Inflammatory macrophage treated with lipopolysaccharide for 1 hour (primary cell): ENCODE measurements around the gene LRMDA.

ENCODE experiments used
- DNase-seq, 2 donors: peaks; one replicate each; pipeline ENCODE4 v3.0.0-alpha.2; 2020 to 2022

LRMDA gene

GRCh38 chr10:76336213-76336963 is 905.0 kb downstream of the LRMDA start:
- no peak for DNase-seq

GRCh38 chr10:76337641-76338040 is 906.2 kb downstream of the LRMDA start:
- no peak for DNase-seq

- no peak for DNase-seq
Observed at GRCh38 chr10:76338187-76338586, 906.8 kb downstream of the LRMDA start.

GRCh38 chr10:76341740-76342139 is 910.3 kb downstream of the LRMDA start:
- DNase-seq: no peak

- DNase-seq: no peak
Observed at GRCh38 chr10:76342996-76343395, 911.6 kb downstream of the LRMDA start.

GRCh38 chr10:76347832-76348231 is 916.4 kb downstream of the LRMDA start:
- no peak for DNase-seq

- DNase-seq: no peak
Observed at GRCh38 chr10:76350583-76350982, 919.2 kb downstream of the LRMDA start.

- no peak for DNase-seq
Observed at GRCh38 chr10:76352300-76352699, 920.9 kb downstream of the LRMDA start.

GRCh38 chr10:76353237-76353851 is 921.9 kb downstream of the LRMDA start:
- DNase-seq: no peak

GRCh38 chr10:76354212-76354738 is 922.9 kb downstream of the LRMDA start:
- DNase-seq: no peak

GRCh38 chr10:76354921-76355320 is 923.5 kb downstream of the LRMDA start:
- no peak for DNase-seq

- DNase-seq: no peak
Observed at GRCh38 chr10:76356557-76356956, 925.1 kb downstream of the LRMDA start.

GRCh38 chr10:76357726-76358415 is 926.4 kb downstream of the LRMDA start:
- DNase-seq: no peak

GRCh38 chr10:76358743-76359395 is 927.4 kb downstream of the LRMDA start:
- DNase-seq: no peak

- DNase-seq: no peak
Observed at GRCh38 chr10:76375761-76376160, 944.3 kb downstream of the LRMDA start.

GRCh38 chr10:76382381-76382851 is 951.0 kb downstream of the LRMDA start:
- DNase-seq: no peak

GRCh38 chr10:76388321-76389023 is 957.0 kb downstream of the LRMDA start:
- DNase-seq: no peak

- DNase-seq: no peak
Observed at GRCh38 chr10:76393875-76394706, 962.7 kb downstream of the LRMDA start.

- DNase-seq: no peak
Observed at GRCh38 chr10:76394707-76395042, 963.3 kb downstream of the LRMDA start.

- DNase-seq: no peak
Observed at GRCh38 chr10:76395251-76395650, 963.8 kb downstream of the LRMDA start.

GRCh38 chr10:76396134-76396533 is 964.7 kb downstream of the LRMDA start:
- no peak for DNase-seq
